Peyer's patch (tissue), 4 donors: ENCODE results near the gene SCN1A.

Source experiments
- POLR2A ChIP-seq, 2 donors: fragments of 450-650 bp; IDR thresholded peaks; one replicate each; pipeline ENCODE4 v1.5.1; 2017; ENCODE audit warnings: antibody characterized with exemption in 2 of 2, mild to moderate bottlenecking in 2 of 2, moderate library complexity in 2 of 2
- TF ChIP-seq, protein P1 (sequence below), 6 experiments: fragments of 450-650 bp in 4 of 6; fragments of 200-600 bp in 2 of 6; sonication (generic) in 1 of 6; IDR thresholded peaks; one replicate each; pipeline ENCODE4 v1.5.1; 2017 to 2019; ENCODE audit warnings: antibody characterized with exemption in 6 of 6, mild to moderate bottlenecking in 3 of 6, moderate library complexity in 1 of 6

DNA sequence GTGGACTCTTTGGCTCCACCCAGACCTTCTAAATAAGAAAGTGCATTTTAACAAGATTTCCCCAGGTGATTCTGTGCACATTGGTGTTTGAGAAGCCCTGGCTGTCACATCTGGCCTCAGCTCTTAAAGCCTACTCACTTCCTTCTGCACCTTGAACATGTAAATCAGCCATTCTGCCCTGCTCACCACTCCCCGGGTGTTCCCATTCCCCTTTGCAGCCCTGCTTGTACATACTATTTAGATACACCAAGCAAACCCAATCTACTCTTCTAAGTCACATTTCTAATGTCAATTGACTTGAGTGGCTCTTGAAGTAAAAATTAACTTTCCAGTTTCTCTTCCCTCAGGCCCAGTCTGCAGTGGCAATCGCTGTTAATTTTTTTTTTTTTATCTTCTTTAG is 13.1 kb upstream of the SCN1A start:
- TF ChIP-seq, protein P1, sequence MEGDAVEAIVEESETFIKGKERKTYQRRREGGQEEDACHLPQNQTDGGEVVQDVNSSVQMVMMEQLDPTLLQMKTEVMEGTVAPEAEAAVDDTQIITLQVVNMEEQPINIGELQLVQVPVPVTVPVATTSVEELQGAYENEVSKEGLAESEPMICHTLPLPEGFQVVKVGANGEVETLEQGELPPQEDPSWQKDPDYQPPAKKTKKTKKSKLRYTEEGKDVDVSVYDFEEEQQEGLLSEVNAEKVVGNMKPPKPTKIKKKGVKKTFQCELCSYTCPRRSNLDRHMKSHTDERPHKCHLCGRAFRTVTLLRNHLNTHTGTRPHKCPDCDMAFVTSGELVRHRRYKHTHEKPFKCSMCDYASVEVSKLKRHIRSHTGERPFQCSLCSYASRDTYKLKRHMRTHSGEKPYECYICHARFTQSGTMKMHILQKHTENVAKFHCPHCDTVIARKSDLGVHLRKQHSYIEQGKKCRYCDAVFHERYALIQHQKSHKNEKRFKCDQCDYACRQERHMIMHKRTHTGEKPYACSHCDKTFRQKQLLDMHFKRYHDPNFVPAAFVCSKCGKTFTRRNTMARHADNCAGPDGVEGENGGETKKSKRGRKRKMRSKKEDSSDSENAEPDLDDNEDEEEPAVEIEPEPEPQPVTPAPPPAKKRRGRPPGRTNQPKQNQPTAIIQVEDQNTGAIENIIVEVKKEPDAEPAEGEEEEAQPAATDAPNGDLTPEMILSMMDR (IDR thresholded peaks at IDR 0.05) = no peak
- no peak for TF ChIP-seq POLR2A (IDR thresholded peaks at IDR 0.05)
